SW 1271 (cell line): ENCODE results near the gene CLIC3.

Source experiments
- DNase-seq, 2 experiments: peaks; one replicate each; lab custom pipeline; 2025; lab: John Stamatoyannopoulos, UW

Gene CLIC3

GRCh38 chr9:136980669-136981478, 15.5 kb downstream of the CLIC3 start:
- no peak for DNase-seq

DNA sequence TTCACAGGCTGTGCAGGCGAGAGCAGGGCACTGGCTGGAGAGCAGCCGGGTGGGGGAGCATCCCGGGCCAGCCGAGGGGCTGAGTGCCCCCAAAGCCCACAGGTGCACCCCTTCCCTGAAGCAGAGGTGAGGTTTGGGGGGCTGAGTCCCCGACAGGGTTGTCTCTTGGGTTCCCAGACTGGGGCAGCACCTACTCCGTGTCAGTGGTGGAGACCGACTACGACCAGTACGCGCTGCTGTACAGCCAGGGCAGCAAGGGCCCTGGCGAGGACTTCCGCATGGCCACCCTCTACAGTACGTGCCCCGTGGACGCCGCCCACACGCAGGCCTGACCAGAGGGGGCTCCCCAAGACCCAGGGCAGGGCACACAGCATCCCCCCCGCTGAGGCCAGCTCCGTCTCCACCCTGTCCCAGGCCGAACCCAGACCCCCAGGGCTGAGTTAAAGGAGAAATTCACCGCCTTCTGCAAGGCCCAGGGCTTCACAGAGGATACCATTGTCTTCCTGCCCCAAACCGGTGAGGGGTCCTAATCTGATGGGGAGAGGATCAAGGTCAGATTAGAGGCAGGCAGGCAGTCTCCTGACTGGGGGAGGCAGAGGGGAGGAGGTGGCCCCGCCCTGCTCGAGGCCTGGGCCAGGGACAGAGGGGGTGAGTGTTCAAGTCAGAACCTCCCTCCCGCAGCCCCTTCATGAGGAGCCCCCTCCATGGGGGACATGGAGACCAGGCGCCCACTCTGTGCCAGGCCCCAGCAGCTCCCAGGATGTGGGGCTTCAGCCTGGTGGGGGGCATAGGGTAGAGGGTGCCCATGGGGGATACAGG, 16.4 kb downstream of the CLIC3 start:
- no peak for DNase-seq

GRCh38 chr9:136978865-136979544, 17.4 kb downstream of the CLIC3 start:
- no peak for DNase-seq

DNA sequence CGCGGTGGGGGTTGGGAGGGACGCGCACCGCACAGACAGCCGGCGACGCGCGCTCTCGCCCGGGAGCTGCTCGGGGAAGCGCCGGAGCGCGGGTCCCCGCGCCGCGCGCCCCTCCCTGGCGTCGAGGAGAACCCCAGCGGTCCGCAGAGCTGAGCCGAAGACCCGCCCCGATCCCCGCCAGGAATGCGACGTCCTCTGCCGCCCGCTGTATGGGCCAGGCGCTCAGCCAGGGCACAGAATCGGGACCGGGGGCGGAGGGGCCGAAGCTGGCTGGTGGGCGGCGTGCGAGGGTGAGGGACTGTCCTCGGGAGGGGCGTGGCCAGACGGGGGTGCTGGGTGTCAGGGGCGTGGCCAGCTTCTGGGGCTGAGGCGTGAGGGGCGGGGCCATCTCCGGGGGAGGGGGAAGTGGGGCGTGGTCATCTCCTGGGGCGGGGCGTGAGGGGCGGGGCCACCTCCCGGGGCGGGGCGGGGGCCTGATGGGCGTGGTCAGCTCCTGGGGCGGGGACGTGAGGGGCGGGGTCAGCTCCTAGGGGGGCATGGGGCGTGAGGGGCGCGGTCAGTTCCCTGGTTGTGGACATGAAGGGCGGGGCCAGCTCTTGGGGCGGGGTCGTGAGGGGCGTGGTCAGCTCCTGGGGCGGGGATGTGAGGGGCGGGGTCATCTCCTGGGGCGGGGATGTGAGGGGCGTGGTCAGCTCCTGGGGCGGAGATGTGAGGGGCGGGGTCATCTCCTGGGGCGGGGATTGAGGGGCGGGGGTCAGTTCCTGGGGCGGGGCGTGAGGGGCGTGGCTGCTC, 18.1 kb downstream of the CLIC3 start:
- DNase-seq = peak in 1 of 2 experiments; percentile 38

DNA sequence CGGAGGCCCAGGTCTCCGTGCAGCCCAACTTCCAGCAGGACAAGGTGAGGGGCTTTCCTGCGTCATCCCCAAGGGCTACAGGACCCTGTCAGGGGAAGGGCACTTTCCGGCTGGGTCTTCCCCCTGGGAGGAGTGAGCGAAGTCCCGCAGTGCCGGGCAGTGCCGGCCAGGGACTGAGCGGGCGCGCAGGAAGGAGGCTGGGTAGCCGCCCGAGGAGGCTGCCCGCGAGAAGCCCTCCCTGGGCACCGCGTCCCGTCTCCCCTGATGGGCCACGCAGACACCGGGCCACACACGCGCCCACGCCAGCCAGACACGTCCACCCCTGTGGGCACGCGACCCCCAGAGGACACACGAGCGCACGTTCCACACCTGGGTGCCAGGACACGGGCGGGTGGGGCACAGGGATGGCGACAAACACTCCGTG, 18.7 kb downstream of the CLIC3 start:
- DNase-seq = no peak

DNA sequence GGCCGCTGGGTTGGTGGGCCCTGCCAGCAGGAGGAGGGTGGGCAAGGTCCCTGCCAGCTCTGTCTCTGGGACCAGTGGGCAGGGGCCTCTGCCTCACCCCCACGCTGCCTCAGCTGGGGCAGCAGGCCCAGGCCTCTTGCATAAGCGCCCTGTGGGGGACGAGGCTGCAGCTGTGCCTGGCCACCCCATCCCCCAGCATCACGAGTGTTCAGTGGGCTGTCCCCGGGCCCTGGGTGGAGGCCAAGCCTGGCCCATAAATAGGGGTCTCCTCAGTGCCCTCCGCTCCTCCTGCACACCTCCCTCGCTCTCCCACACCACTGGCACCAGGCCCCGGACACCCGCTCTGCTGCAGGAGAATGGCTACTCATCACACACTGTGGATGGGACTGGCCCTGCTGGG, 19.1 kb downstream of the CLIC3 start, which contains the start of gene PTGDS:
PTGDS (plus strand) TSS at position 282 of the 400 bp plus-strand sequence; CDS start at position 357, 75 bp downstream.
- DNase-seq = no peak

GRCh38 chr9:136975644-136976043, 20.7 kb downstream of the CLIC3 start:
- DNase-seq = no peak

- DNase-seq = no peak
Observed at GRCh38 chr9:136974817-136975535, 21.4 kb downstream of the CLIC3 start.

GRCh38 chr9:136973618-136974617, 22.4 kb downstream of the CLIC3 start:
- DNase-seq = no peak

DNA sequence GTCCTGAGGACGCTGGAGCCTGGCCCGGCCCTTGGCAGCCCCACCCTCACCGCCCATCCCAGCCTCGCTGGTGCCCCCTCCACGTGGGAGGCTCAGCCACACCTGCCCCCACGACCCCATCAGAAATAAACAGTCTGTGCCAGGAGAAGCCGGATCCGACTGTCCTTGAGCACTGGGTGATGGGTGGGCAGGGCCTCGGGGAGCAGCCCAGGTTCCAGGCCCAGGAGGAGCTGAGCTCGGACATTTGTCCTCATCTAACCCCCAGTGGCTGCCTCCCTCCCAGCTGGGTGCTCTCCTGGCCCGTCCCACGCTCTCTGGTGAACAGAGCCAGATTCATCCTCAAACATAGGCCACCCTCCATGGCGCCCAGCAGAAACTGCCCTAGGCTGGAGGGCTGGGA, 23.6 kb downstream of the CLIC3 start:
- DNase-seq = no peak

DNA sequence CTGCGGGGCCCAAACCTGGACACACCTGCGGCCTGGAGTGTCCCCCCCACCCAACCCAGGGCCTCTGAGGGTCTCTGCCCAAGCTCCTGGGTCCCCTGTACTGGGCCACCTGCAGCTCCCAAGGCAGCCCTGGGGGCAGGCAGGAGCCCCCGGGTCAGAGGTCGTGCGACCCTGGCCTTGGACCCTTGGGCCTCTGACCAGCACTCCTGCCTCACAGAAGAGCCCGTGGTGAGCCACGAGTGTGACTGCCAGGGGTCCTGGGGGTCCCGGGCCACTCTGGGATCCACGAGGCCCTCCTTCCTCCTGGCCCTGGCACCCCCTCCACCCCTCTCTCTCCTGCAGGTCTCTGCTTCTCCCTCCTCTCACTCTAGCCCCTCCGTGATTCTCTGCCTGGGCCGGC, 24.0 kb downstream of the CLIC3 start:
- no peak for DNase-seq

GRCh38 chr9:136971746-136972145, 24.6 kb downstream of the CLIC3 start:
- DNase-seq = no peak

- no peak for DNase-seq
Observed at GRCh38 chr9:136970361-136970760, 26.0 kb downstream of the CLIC3 start.

- DNase-seq = no peak
Observed at GRCh38 chr9:136969774-136970173, 26.6 kb downstream of the CLIC3 start.

GRCh38 chr9:136969150-136969549, 27.2 kb downstream of the CLIC3 start:
- DNase-seq = no peak

DNA sequence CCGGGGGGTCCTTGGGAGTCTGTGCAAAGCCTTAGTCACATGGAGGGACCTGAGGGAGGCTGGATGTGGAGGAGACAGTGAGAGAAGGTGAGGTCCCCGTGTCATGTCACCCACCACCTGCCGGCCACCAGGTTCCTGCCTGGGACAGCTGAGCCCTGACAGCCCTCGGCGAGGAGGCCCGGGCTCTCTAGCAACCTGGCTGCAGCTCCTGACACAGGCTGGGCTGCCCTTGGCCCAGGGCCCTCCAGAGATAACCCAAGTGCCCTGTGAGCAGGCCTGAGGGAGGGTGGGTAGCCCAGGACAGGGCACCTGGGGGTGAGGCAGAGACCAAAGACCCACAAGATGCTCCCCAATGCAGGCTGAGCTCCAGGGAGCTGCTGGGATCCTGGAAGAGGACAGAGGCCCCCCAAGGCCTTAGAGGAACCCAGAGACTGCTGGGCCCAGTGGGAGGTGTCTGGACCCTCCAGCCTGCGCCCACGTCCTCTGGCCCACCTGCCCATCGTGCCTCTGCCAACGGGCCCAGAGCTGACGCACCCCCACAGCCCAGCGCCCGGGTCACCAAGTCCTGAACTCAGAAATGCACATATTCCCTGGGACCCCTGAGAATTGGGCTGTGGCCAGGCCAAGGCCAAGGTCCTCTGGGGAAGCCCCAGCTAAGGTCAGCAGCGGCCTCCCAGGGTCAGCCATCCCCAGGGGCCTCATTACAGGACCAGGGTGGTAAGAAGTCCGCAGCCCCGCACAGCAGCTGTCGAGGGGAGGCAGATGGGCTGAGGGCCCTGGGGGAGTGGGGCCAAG, 27.8 kb downstream of the CLIC3 start:
- DNase-seq = no peak

GRCh38 chr9:136965771-136966484, 30.4 kb downstream of the CLIC3 start:
- no peak for DNase-seq

DNA sequence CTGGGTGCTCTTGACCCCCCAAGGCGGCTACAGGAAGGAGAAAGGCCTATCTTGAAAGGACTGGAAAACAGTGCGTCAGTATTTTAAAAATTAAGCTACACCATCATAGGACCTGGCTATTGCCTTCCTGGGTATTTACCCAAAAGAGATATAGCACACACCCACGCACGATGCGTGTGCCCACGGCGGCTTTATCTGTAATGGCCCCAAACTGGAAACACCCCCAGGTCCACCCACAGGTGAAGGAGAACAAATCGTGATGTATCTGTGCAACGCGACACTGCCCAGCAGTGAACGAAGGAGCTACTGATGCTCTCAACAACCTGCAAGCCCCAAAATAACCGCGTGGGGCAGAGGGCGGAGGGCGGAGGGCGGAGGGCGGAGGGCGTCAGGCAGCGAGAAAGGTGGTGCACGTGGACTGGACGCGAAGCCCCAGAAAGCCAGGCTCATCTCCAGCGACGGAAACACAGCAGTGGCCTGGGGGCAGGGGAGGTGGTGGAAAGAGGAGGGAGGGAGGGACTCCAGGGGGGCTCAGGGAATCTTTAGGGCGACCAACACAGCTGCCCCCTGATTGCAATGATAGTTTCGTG, 31.4 kb downstream of the CLIC3 start:
- no peak for DNase-seq
